ENCODE measurements around the gene RGR.
A peak's percentile ranks its signal among the peaks of the same experiment; 100 is the strongest.

Gene RGR

DNA sequence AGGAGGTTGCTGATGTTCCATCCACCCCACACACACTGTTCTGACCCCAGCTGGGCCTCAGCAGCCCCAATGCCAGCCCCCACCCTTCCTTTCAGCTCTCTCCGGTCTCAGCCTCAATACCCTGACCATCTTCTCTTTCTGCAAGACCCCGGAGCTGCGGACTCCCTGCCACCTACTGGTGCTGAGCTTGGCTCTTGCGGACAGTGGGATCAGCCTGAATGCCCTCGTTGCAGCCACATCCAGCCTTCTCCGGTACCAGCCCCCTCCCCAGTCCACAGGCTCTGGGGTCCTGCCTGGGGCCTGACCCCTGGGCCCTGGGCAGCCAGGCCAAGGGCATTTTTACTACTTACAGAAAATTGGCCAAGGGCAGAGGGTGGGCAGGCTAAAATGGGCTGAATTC, 2.6 kb downstream of the RGR start:
- no peak overlapping the region for H2AFZ ChIP-seq (ENCODE audit: low read depth, low read length)

DNA sequence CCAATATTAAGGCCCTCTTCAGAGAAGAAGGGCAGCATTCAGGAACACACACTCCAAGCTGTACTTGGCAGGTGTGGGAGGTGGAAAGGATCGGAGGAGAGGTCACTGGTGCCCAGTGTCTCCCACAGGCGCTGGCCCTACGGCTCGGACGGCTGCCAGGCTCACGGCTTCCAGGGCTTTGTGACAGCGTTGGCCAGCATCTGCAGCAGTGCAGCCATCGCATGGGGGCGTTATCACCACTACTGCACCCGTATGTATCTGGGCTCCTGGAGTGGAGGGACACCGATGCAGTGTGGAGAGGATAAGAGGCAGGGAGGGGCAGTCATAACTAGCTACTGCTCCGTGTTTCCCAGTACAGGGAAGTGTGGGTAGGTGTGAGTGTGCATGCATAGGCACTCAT, 3.9 kb downstream of the RGR start:
- H3K23ac ChIP-seq (ENCODE audit: low read length in 2 of 2) = no peak overlapping the region
- WGBS = 82% methylated on average over 12 of the region's 12 CpGs
- no peak overlapping the region for H3K18ac ChIP-seq (ENCODE audit: low read depth in 1 of 2, low read length in 2 of 2)
- H2AK5ac ChIP-seq (ENCODE audit: low read length, severe bottlenecking) = no peak overlapping the region
- peaks cover 28 to 54% of the 10 kb centered on the region in 2 experiments for H3K27me3 ChIP-seq (ENCODE audit: control insufficient read depth in 1 of 2, insufficient read depth in 1 of 2, low read length in 2 of 2)
- no peak overlapping the region for H2BK5ac ChIP-seq (ENCODE audit: low read depth, low read length, poor library complexity, severe bottlenecking)
- no peak overlapping the region for H3K27ac ChIP-seq (ENCODE audit: low read length, poor library complexity, severe bottlenecking)
- no peak overlapping the region for H3K9ac ChIP-seq (ENCODE audit: low read length)
- H4K8ac ChIP-seq (ENCODE audit: low read length) = no peak overlapping the region
- H3K79me1 ChIP-seq (replicated peaks; ENCODE audit: low read length, poor library complexity, severe bottlenecking) = no peaks in the 10 kb centered on the region
- no peak overlapping the region for H3K4me2 ChIP-seq (ENCODE audit: low read length, poor library complexity, severe bottlenecking)
- no peaks in the 10 kb centered on the region for H3K4me1 ChIP-seq (ENCODE audit: control insufficient read depth, insufficient read depth, low read depth, low read length)
- no peak overlapping the region for H4K91ac ChIP-seq (ENCODE audit: low read length)
- H2BK15ac ChIP-seq (ENCODE audit: low read depth, poor library complexity, severe bottlenecking) = no peak overlapping the region
- no peak for DNase-seq
- H3K4ac ChIP-seq (ENCODE audit: low read depth in 1 of 2, low read length in 2 of 2) = no peak overlapping the region
- no peak overlapping the region for H2BK120ac ChIP-seq (ENCODE audit: low read depth, low read length)
- H2AFZ ChIP-seq (ENCODE audit: low read depth, low read length) = no peak overlapping the region
- H3K14ac ChIP-seq (ENCODE audit: low read length in 2 of 2) = no peak overlapping the region
- H3K4me3 ChIP-seq (ENCODE audit: insufficient read depth in 1 of 2, low read depth in 1 of 2, low read length in 2 of 2) = no peak overlapping the region
- H3K9me3 ChIP-seq (ENCODE audit: control insufficient read depth, low read length) = no peaks in the 10 kb centered on the region
- H2BK12ac ChIP-seq (ENCODE audit: low read length in 2 of 2) = no peak overlapping the region
- no peaks in the 10 kb centered on the region for H3K36me3 ChIP-seq (ENCODE audit: control insufficient read depth in 1 of 2, insufficient read depth in 2 of 2, low read depth in 1 of 2, low read length in 2 of 2)

More for the DNA sequence above, 2.6 kb downstream of the RGR start:
- Histone ChIP-seq H3K4ac (ENCODE audit: low read depth in 1 of 2, low read length in 2 of 2) (no peak overlapping the region), H3K4me1 (ENCODE audit: control insufficient read depth, insufficient read depth, low read depth, low read length) (no peaks in the 10 kb centered on the region), H3K18ac (ENCODE audit: low read depth in 1 of 2, low read length in 2 of 2) (no peak overlapping the region), H3K9me3 (ENCODE audit: control insufficient read depth, low read length) (no peaks in the 10 kb centered on the region), H3K4me3 (ENCODE audit: insufficient read depth in 1 of 2, low read depth in 1 of 2, low read length in 2 of 2) (no peak overlapping the region), H3K9ac (ENCODE audit: low read length) (no peak overlapping the region), H4K91ac (ENCODE audit: low read length) (no peak overlapping the region), H2BK12ac (ENCODE audit: low read length in 2 of 2) (no peak overlapping the region), H2AK5ac (ENCODE audit: low read length, severe bottlenecking) (no peak overlapping the region), H3K23ac (ENCODE audit: low read length in 2 of 2) (no peak overlapping the region), H2BK5ac (ENCODE audit: low read depth, low read length, poor library complexity, severe bottlenecking) (no peak overlapping the region), H3K14ac (ENCODE audit: low read length in 2 of 2) (no peak overlapping the region), H3K27me3 (ENCODE audit: control insufficient read depth in 1 of 2, insufficient read depth in 1 of 2, low read length in 2 of 2) (peaks cover 23 to 45% of the 10 kb centered on the region in 2 experiments), H2BK15ac (ENCODE audit: low read depth, poor library complexity, severe bottlenecking) (no peak overlapping the region), H3K79me1 (replicated peaks; ENCODE audit: low read length, poor library complexity, severe bottlenecking) (no peaks in the 10 kb centered on the region), H3K27ac (ENCODE audit: low read length, poor library complexity, severe bottlenecking) (no peak overlapping the region), H3K36me3 (ENCODE audit: control insufficient read depth in 1 of 2, insufficient read depth in 2 of 2, low read depth in 1 of 2, low read length in 2 of 2) (no peaks in the 10 kb centered on the region), H4K8ac (ENCODE audit: low read length) (no peak overlapping the region), H3K4me2 (ENCODE audit: low read length, poor library complexity, severe bottlenecking) (no peak overlapping the region), H2BK120ac (ENCODE audit: low read depth, low read length) (no peak overlapping the region)
- WGBS = 78% methylated on average over 5 of the region's 6 CpGs
- no peak for DNase-seq

DNA sequence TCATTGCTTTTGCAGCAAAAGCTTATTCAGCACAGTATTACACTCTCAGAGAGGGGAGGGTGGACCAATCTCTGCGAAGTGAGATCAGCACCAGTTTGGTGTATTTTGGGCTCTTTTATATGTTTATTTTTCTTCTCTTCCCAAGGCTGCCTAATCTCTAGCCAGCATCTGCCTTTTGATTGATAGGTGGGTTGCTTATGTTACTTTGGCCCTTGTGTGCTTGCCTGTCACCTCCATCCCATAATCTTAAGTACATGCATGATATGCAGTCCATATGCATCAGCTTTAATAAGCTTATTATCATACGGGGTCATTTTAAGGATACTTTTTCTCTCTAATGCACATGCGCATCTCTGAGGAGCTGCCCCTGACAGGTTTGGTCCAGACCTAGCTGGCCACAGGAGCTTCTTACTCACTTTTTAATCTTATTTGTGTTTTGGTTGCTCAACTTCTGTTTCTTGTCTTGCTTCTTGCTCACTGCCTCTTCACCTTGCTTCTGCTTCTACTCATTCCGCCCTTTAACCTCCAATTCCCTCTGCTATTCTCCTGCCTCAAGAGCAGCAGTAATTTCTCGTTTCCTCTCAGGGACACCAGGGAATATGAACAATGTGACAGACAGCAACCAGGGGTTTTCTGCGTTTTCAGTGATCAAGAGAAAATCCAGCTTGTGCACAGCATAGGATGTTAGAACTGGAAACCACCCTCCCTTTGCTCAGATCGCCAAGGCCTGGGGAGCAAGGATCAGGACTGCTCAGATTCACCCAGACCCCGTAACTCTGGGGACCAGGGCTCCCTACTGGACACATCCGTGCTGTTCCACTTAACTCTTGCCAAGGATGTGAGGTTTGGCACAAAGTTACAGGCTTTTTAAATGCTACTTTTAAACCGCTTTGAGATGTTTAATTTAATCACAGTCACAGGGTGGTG, 10.0 kb downstream of the RGR start:
- Histone ChIP-seq H2BK15ac (ENCODE audit: low read depth, poor library complexity, severe bottlenecking) (no peak overlapping the region), H4K91ac (ENCODE audit: low read length) (no peak overlapping the region), H2AFZ (ENCODE audit: low read depth, low read length) (no peak overlapping the region), H3K18ac (ENCODE audit: low read depth in 1 of 2, low read length in 2 of 2) (no peak overlapping the region), H3K4me1 (ENCODE audit: control insufficient read depth, insufficient read depth, low read depth, low read length) (no peaks in the 10 kb centered on the region), H3K79me1 (replicated peaks; ENCODE audit: low read length, poor library complexity, severe bottlenecking) (no peaks in the 10 kb centered on the region), H2BK12ac (ENCODE audit: low read length in 2 of 2) (no peak overlapping the region), H3K4ac (ENCODE audit: low read depth in 1 of 2, low read length in 2 of 2) (no peak overlapping the region), H3K9me3 (ENCODE audit: control insufficient read depth, low read length) (no peaks in the 10 kb centered on the region), H3K36me3 (ENCODE audit: control insufficient read depth in 1 of 2, insufficient read depth in 2 of 2, low read depth in 1 of 2, low read length in 2 of 2) (no peaks in the 10 kb centered on the region), H2AK5ac (ENCODE audit: low read length, severe bottlenecking) (no peak overlapping the region), H3K27ac (ENCODE audit: low read length, poor library complexity, severe bottlenecking) (no peak overlapping the region), H3K4me3 (ENCODE audit: insufficient read depth in 1 of 2, low read depth in 1 of 2, low read length in 2 of 2) (no peak overlapping the region), H4K8ac (ENCODE audit: low read length) (no peak overlapping the region), H2BK120ac (ENCODE audit: low read depth, low read length) (no peak overlapping the region), H2BK5ac (ENCODE audit: low read depth, low read length, poor library complexity, severe bottlenecking) (no peak overlapping the region), H3K9ac (ENCODE audit: low read length) (no peak overlapping the region), H3K27me3 (ENCODE audit: control insufficient read depth in 1 of 2, insufficient read depth in 1 of 2, low read length in 2 of 2) (peaks cover 9 to 61% of the 10 kb centered on the region in 2 experiments), H3K4me2 (ENCODE audit: low read length, poor library complexity, severe bottlenecking) (no peak overlapping the region), H3K23ac (ENCODE audit: low read length in 2 of 2) (no peak overlapping the region), H3K14ac (ENCODE audit: low read length in 2 of 2) (no peak overlapping the region)
- WGBS = 61% methylated on average over 9 of the region's 10 CpGs
- DNase-seq = no peak

DNA sequence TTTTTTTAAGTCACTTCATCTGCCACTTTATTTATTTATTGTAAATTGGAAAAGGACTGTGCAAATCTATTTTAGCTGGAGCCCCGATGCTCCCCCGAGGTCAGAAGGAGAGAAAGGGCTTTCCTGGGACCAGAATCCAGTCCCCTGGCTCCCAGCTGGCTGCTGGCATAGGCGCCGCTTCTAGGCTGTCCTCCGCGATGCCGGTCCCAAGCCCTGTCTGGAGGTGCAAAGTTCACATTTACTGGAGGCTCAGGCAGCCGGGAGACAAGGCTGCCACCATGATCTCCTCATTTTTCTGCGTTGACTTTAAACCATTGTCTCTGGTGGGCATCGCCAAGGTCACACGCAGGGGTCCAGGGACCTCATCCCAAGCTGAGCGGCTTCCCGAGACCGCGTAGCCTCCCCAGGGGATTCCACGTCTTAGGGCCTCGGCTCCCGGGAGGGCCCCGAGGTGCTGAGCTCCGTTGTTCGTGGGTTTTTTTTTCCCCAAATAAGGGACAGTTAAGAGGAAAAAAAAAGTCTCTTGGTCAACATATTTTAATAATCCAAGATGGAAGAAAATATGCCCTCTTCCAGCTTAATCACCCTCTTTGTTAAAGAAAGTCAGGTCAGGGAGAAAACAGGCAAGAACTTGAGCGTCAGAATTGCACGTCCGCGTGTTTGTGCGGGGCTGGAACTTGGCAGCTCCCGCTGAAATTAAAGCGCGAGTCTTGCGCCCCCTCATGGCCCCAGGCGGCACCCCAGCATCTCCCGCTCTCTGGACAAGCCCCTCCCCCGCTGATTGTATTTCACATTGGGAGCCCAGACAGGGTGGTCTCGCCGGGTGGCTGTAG, 11.9 kb downstream of the RGR start:
- Histone ChIP-seq H3K36me3 (ENCODE audit: control insufficient read depth in 1 of 2, insufficient read depth in 2 of 2, low read depth in 1 of 2, low read length in 2 of 2) (no peaks in the 10 kb centered on the region), H3K4me1 (ENCODE audit: control insufficient read depth, insufficient read depth, low read depth, low read length) (no peaks in the 10 kb centered on the region), H3K23ac (ENCODE audit: low read length in 2 of 2) (no peak overlapping the region), H2BK5ac (ENCODE audit: low read depth, low read length, poor library complexity, severe bottlenecking) (no peak overlapping the region), H3K4me3 (ENCODE audit: insufficient read depth in 1 of 2, low read depth in 1 of 2, low read length in 2 of 2) (no peak overlapping the region), H4K91ac (ENCODE audit: low read length) (no peak overlapping the region), H2BK120ac (ENCODE audit: low read depth, low read length) (no peak overlapping the region), H3K27me3 (ENCODE audit: control insufficient read depth in 1 of 2, insufficient read depth in 1 of 2, low read length in 2 of 2) (peaks cover 17 to 54% of the 10 kb centered on the region in 2 experiments), H3K27ac (ENCODE audit: low read length, poor library complexity, severe bottlenecking) (no peak overlapping the region), H3K9ac (ENCODE audit: low read length) (peak overlapping the region; percentile 20), H3K9me3 (ENCODE audit: control insufficient read depth, low read length) (no peaks in the 10 kb centered on the region), H3K4me2 (ENCODE audit: low read length, poor library complexity, severe bottlenecking) (no peak overlapping the region), H4K8ac (ENCODE audit: low read length) (no peak overlapping the region), H3K18ac (ENCODE audit: low read depth in 1 of 2, low read length in 2 of 2) (no peak overlapping the region), H2BK15ac (ENCODE audit: low read depth, poor library complexity, severe bottlenecking) (no peak overlapping the region), H2AFZ (ENCODE audit: low read depth, low read length) (no peak overlapping the region), H2AK5ac (ENCODE audit: low read length, severe bottlenecking) (no peak overlapping the region), H3K4ac (ENCODE audit: low read depth in 1 of 2, low read length in 2 of 2) (no peak overlapping the region), H3K14ac (ENCODE audit: low read length in 2 of 2) (no peak overlapping the region), H3K79me1 (replicated peaks; ENCODE audit: low read length, poor library complexity, severe bottlenecking) (no peaks in the 10 kb centered on the region), H2BK12ac (ENCODE audit: low read length in 2 of 2) (no peak overlapping the region)
- no peak for DNase-seq
- WGBS = 63% methylated on average over 29 of the region's 35 CpGs
